ENCODE results near the gene BMP8B.
A peak's percentile ranks its signal among the peaks of the same experiment; 100 is the strongest.
"Not testable (repeated sequence)": the region's sequence is repeated elsewhere in the genome, so short reads cannot be mapped to it uniquely, and the experiment has no call there.

BMP8B gene

DNA sequence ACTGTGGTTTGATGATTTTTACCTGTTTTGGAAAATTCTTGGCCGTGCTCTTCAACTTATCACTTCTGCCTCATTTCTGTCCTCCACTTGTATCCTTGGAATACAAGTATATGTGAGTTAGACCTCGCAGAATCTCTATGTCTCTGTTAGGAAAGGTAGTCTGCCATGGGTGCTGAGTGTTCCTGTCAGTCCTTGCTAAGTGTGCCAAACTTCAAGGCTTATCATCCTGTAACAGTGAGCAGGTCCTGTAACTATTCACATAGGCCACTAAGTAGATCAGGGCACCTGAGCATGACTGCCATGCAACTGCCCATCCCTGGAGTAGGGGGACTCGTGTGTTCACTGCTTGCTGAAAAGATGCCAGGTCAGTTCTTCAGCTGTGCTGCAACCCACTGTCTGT is 24.2 kb upstream of the BMP8B start:
- DNase-seq (ENCODE audit: low read depth): no peak

DNA sequence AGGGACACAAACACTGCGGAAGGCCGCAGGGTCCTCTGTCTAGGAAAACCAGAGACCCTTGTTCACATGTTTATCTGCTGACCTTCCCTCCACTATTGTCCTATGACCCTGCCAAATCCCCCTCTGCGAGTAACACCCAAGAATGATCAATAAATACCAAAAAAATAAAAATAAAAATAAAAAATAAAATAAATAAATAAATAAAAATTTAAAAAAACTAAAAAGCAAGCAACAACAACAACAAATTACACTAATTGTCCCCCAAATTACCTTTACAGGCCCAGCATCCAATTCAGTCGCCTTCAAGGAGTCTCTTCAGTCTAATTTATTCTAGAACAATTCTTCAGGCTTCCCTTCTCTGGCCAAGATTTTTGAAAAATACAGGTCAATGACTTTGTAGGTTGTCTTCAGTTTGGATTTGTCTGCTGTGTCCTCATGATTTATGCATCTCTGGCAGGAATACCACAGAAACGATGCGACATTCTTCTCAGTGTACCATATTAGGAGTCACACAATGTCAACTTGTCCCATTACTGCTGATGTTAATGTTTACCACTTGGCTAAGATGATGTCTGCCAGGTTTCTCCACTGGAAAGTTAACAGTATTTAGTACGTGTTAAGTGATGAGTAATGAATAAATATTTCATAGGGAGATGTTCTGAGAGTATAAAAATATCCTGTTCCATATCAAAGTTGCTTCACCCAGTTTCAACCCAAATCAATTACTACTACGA is 20.3 kb upstream of the BMP8B start:
- no peak for DNase-seq (ENCODE audit: low read depth)

DNA sequence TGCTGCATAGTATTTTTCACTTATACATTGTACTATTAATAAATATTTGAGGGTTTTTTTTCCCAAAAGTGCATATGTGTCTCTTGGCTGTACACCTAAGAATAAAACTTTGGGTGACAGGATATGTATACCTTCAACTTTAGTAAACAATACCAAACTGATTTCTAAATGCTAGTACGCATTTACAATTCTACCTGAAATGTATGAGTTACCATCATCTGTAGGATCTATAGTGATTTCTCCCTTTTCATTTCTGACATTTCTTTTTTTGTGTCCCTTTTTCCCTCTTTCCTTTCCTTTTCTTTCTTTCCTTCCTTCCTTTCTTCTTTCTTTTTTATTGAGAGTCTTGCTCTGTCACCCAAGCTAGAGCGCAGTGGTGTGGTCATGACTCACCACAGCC is 16.7 kb upstream of the BMP8B start:
- DNase-seq (ENCODE audit: low read depth): no peak

DNA sequence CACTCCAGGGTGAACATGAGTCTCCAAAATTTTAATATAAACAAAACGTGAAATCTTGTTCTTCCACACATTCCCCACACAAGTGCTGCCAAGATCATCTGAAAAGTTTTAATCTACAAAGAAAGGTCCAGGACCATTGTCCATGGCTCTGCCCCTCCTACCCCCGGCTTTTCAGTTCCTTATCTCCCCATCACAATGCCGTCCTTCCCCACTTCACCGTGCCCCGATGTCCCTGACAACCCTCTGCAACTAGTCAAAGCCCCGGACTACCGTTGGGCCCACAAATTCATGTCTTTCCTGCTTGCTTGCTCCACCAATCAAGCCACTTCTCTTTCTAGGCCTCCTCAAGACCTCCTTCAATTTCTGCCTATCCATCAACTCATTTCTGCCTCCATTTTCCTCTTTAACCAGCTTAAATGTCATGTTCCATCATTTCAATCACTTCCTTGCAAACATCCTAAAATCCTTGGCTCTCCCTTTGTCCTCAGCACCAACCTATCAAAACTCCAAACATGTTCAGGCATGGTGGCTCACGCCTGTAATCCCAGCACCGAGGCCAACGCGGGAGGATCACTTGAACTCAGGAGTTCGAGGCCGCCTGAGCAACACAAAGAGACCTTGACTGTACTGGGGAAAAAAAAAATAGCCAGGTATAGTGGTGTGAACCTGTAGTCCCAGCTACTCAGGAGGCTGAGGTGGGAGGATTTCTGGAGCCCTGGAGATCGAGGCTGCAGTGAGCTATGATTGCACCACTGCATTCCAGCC is 14.0 kb upstream of the BMP8B start:
- DNase-seq (ENCODE audit: low read depth): no peak

DNA sequence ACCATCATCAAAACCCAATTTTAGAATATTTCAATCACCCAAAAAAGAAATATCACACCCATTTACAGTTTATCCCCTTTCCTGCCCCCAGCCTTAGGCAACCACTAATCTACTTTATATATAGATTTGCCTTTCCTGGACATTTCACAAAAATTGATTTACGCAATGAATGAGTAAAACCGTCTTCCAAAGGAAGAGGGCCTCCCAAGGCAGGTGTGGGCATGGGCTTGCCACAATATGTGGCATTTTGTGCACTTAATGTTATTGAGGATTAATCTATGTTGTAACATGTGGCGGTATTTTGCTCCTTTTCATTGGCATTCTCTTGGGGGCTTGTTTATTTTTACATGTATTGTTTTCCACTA is 11.8 kb upstream of the BMP8B start:
- DNase-seq (ENCODE audit: low read depth): no peak

DNA sequence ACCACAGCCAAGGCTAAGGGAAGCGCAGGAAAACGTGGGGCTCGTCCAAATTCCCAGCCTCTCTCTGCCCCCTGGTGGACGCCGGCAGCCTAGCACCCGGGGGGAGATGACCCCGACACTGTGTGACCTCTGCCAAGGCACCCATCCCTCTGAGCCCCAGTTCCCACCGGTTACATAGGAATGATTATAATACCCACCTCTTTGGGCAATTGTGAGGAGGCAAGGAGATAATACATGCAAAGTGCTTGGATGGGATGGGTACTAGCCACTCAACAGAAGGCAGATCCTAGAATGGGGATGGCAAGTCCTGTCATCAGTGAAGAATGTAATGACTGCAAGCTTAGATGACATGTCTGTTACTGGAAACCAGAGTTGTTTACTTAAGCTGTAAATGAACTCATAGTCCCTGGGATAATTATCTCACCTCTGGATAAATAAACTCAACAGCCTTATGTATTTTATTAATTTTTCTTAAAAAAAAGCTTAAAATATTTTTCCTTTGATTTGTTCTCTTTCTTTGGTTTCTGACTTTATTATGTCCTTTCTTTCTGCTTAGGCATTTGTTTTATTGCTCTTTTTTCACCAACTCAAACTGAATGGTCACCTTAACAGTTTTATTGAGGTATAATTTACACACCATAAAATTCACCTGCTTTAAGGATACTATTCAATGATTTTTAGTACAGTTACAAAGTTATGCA is 11.3 kb upstream of the BMP8B start:
- peak; percentile 53 for DNase-seq (ENCODE audit: low read depth)

DNA sequence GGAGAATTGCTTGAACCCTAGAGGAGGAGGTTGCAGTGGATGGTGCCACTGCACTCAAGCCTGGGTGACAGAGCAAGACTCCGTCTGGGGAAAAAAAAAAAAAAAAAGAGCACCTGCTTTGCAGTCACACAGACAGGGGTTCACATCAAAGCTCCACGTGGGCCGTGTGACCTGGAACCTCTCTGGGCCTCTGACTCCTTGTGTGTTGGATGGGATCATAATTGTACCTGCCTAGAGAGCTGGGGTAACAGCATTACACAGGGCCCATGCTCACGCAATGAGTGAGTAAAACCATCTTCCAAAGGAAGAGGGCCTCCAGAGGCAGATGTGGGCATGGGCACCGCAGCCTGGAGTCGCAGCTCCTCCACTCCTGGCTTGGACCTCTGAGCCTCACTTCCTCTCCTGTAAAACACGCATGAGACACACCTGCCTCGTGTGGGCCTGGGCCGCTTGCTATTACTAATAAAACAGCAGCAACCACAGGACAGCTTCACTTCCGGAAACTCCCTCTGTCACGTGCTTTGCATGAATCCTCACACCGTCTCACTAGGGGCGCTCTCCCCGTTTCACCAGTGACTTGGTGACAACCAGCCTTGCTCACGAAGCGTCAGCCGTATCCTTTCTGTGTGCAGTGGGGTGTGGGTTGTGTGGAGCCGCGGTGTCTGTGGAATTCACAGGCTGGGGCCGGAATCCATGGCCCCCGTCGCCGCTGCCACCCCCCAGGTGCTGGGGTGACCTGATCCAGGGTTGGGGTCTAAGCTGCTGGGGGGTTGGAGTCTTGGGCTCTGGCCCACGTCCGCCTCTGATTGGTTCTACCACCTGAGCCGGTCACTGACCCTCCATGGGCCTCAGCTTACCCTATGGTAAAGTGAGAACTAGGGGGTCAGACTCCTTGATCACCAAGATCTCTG is 10.4 kb upstream of the BMP8B start:
- DNase-seq (ENCODE audit: low read depth): peak; percentile 83

DNA sequence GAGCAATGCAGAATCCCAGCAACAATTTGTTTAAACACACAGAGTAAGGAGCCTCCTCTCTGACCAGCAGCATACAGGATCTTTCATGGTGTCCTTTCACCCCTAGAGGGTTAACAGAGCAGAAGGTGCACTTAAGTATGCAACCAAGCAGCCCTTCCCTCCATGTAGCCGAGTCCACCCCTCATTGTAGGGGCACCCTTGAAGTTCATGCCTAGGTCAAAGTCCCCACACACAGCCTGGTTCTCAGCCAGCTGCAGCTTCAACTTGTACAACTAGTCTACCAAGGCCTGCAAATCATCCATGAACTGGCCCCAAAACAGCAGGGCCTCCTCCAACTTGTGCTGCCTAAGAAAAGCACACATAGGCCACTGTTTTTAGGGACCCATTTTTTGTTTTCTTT is 7.0 kb upstream of the BMP8B start:
- DNase-seq (ENCODE audit: low read depth): no peak

DNA sequence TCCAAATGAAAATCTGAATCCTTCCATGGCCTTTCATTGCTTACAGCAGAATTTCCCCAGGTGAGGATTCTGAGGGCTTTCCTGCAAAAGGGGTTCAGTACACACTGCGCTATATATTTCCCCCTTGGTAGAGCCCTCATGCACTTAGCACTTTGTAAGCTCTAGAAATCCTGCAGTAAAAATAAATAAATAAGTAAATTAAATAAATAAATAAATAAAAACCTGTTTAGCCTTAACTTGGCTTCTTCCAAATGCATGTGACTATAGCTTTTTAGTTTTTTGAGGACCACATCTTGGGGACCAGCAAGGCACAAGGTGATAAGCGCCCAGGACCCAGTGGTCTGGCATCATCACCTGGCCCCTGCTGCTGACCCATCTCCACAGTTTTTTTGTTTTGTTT is 3.2 kb upstream of the BMP8B start:
- DNase-seq (ENCODE audit: low read depth): no peak

DNA sequence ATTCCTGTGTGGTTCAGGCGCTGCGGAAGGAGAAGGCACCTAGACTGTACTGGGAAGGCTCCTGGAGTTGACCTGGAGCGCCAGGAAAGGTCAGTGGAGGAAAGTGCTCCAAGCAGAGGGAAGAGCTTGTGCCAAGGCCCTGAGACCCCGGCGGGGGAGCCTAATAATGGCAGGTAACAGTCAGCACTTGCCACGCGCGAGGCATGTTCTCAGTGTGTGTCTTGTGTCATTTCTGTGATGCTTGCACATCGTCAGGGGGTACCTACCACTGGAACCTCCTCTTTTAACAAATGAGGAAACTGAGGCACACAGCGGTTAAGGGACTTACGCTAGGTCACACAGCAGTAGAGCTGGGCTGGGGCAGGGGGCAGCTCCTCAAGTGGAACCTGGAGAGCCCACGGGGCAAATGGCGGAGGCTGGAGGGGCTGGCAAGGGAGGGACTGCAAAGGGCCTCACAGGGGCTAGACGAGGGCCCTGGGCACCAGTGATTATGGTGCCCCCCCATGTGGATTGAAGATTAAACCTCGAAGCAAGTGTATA is 976 bp upstream of the BMP8B start:
- DNase-seq (ENCODE audit: low read depth): no peak

DNA sequence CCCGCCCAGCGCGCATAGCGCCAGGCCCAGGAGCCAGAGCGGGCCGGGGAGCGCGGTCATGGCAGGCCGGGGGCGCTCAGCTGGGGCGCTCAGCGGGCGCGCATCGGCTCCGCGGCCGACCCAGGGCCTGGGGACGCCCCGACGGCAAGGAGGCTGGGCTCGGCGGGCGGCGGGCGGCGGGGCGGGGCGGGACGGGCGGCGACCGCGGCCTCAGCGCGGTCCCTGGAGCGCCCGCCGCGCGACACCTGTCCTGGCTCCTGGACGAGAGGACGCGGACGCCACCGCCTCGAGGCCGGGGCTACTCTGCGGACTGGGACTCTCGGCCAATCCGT is 273 bp downstream of the BMP8B start:
- DNase-seq (ENCODE audit: low read depth): no peak

DNA sequence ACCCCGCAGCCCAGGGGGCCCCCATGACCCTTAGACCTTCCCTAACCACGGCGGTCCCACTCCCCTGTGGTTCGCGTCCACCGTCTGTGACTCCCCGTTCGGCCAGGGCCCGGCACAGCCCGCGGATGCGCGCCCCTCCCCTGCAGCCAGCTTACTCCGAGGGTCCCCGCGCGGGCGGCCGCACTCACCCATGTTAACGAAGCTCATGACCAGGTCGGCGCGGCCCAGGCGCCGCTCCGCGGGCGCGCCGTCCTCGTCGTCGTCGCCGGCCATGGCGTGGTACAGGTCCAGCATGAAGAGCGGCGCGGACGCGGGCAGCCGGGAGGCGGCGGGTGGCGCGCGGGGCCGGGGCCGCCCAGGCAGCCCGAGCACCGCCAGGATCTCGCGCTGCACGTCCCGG is 701 bp downstream of the BMP8B start:
- DNase-seq (ENCODE audit: low read depth): not testable (repeated sequence)

DNA sequence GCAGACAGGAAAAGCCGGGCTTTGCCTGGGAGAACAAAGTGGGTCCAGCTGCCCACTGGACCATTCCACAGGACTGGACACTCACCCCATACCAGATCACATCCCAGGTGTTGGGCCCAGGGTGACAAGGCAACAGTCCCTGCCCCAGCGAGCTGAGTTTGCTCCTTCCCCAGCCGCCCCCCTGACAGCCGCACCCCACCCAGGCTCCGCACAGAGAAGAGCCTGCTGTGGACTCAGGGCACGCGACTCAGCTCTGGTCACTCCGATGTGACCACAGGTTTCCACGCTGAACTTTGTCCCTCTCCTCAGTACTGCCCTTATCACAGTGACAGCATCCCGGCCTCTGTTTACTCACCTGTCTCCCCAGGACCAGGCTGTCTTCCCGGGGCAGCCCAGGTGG is 1.2 kb downstream of the BMP8B start:
- no peak for DNase-seq (ENCODE audit: low read depth)

DNA sequence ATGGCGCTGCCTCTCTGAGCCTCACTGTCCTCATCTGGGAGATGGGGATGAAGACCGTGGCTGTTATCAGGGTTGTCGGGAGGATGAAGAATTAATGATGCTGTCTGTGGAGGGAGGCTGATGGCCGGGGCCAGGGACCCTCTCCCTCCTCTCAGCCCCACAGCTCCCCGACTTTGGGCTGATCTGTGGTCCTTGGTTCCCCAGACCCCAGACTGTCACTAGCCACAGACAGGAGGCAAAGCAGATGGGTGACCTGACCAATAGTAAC is 1.6 kb downstream of the BMP8B start:
- DNase-seq (ENCODE audit: low read depth): not testable (repeated sequence)

DNA sequence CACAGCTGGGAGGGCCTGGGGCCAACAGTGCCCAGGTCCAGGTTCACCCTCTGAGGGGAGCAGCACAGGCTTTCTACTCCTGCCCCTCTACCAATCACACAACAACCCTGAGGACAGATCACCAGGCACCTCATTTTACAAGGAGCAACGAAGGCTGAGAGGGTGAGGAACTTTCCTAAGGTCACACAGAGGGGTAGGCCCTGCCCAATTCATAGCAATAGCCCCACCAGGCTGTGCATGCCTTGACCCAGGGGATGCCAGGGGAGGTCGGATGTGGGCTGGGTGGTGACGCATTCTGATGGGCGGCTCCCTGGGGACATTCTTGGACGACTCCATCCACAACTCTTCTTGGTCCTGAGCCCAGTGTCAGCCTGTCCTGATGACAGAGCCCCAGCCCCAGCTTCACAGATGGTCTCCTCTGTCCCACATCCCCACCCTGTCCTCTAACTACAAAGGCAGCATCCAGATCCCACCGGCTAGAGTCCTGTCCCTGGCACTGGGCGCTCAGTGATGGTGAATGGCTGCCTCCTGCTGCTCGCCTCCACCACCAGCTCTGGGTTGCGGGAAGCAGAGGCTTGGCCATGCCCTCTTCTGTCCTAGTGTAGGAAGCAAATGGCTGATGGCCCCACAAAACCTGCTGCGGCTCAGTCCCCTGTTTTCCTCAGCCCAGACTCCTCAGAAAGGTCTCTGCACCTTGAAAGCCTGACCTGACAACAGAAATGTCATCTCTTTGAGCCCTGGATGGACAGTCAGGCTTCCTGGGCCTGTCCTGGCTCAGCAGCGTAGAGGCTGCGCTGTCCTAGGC is 2.2 kb downstream of the BMP8B start:
- DNase-seq (ENCODE audit: low read depth): not testable (repeated sequence)

DNA sequence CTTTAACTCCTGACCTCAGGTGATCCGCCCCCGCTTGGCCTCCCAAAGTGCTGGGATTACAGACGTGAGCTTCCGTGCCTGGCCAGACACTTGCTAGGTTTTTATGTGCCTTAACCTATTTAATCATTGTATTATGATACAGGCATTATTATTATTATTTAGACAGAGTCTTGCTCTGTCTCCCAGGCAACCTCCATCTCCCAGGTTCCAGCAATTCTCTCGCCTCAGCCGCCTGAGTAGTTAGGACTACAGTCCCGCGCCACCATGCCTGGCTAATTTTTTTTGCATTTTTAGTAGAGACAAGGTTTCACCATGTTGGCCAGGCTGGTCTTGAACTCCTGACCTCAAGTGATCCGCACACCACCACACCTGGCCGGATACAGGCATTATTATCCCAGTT is 6.0 kb downstream of the BMP8B start:
- not testable (repeated sequence) for DNase-seq (ENCODE audit: low read depth)

DNA sequence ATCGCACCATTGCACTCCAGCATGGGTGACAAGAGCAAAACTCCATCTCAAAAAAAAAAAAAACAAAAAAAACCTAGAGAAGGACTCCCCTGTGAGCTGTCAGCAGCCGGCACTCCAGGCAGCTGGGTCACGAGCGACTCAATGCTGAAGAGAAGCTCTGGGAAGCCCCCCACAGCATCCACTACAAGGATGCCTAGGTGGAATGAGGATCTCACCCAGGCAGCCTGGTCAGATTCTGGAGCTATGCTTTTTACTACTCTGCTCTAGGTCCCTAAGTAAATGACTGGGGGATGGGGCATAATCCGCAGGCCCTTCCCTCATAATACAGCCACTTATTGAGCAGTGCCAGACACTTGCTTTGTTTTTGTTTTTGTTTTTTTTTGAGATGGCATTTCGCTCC is 6.6 kb downstream of the BMP8B start:
- DNase-seq (ENCODE audit: low read depth): no peak

DNA sequence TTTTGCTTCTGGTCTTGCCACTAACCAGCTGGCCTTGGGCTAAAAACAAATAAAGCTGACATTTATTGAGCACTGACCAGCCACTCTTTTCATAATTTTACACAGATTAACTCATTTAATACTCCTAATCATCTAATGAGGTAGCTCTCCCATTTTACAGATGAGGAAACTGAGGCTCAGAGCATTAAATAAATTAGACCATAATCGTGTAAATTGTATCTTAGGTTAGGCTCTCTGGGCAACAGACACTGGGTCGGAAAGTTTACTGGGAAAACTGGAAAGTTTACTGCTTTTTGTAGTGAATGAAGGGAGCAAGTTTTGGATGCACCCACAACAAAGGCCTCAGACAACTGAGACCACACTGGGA is 7.3 kb downstream of the BMP8B start:
- DNase-seq (ENCODE audit: low read depth): no peak

DNA sequence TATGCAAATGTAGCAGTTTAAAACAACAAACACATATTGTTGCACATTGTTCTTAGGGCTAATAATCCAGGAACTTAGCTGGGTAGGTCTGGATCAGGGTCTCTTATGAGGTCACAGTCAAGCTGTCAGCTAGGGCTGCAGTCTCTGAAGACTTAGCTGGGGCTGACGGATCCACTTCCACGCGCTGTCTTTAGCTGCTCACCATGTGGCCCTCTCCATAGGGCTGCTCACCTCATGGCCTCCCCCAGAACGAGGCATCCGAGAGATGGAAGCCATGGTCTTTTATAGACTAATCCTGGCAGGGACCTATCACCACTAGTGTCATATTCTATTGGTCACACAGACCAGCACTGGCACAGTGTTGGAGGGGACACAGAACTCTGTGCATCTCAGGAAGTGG is 8.8 kb downstream of the BMP8B start:
- DNase-seq (ENCODE audit: low read depth): no peak

DNA sequence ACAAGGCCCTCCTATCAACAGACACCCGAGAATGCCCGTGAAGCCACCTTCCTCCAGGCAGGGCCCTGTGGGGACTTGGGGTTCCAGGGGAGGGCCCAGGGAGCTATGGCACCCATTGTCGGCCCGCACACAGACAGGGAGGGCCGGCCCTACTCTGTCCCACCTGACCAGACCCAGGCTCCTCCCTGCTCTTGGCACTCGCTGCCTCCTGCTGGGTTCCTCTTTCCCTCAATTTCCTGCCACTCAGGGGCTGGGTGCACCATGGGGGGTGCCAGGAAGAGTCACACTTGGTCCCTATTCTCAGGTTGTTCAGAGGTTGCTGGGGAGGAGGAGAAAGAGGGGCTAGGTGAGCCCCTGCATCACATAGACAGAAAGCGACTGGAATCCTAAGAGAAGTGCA is 9.5 kb downstream of the BMP8B start:
- DNase-seq (ENCODE audit: low read depth): no peak

DNA sequence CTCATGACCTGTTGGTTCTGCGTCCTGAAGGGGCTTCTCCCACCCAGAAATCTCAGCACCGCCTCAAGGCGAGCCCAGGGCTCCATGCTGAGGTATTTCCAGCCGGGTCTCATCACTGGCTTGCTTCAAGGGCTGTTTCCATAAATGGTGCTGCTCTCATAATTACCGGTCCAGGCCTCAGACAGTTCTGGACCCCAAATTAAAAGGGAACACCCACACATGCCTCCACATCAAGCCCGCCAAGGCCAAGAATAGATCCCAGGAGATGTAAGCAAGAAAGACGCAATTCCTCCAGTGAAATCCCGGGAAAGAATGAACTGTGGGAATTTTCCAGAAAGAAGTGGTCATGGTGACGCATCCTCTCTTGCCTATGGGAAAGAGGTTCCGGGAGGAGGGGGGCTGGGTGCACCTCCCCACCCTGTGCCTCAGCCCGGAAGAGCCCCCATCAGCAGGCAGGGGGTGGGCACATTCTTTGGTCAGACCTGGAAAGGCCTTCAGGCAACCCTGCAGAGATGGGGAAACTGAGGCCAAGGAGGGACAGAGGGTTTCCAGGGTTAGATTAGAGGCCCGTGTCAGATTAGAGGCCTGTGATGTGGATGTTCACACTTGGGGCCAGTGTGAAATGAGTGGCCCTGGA is 10.1 kb downstream of the BMP8B start:
- not testable (repeated sequence) for DNase-seq (ENCODE audit: low read depth)

Data from activated T-cell treated with anti-CD3 and anti-CD28 coated beads for 24 hours (primary cell).